Activated naive CD8-positive, alpha-beta T cell treated with anti-CD3 and anti-CD28 coated beads, Interleukin-2, amount 50 U/mL, for 16 hours (primary cell): ENCODE data around the gene DGCR6L.
"Not testable (repeated sequence)": the region's sequence is repeated elsewhere in the genome, so short reads cannot be mapped to it uniquely, and the experiment has no call there.

Source experiments
- DNase-seq: peaks from one replicate; pipeline ENCODE4 v3.0.0-alpha.2; 2020; ENCODE audit warnings: low read depth, low spot score

The DGCR6L gene

DNA sequence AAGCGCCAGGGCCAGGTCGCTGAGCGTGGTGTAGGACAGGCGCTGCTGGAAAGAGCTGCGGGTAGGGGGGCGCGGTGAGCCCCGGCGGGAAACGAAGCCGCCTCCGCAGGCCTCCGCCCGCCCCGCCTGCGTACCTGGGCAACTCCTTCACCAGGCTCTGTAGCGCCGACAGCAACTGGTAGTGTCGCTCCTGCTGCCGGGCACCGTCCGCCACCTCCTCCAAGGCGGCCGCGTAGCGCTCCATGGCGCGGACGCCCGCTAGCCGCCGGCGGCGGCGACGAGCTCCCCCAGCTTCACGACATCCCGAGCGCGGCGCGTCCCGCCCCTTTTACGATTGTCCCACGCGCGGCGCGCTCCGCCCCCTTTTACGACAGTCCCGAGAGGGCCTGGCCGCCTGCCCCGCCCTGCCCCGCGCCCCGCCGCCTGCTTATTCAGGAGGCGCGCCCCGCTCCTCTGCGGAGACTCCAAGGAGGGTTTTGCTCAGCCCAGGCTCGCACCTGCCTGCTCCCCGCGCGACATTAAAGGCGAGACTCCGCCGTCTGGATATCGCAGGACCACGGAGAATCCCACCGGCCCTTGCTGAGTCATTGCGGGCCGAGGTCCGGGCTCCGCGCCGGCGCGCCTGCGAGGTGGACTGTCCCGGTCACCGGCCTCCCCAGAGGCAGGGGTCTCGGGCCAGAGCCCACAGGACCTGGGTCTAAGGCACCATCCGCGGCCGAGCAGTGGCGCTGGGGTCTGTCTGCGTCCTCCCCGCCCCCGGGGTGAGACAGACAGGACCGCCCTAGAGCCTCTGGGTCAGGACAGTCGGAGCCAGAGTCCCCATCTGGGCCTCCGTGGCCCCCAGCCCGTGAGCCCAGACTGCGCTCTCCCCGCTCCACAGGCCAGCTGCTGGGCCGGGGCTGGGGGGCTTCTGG, at the start of gene DGCR6L:
Gene DGCR6L (minus strand): TSS at position 316 of the 914 bp plus-strand sequence. CDS start 72 bp downstream, at position 244.
- peak; percentile 93 for DNase-seq

DNA sequence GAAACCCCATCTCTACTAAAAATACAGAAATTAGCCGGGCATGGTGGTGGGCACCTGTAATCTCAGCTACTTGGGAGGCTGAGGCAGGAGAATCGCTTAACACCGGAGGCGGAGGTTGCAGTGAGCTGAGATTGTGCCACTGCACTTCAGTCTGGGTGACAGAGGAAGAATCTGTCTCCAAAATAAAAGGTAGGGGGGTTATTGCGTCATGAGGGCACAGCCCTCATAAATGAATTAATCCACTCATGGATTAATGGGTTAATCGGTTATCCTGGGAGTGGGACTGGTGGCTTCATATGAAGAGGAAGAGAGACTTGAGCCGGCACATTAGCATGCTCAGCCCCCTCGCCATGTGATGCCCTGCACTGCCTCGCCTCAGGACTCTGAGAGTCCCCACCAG, 49.0 kb upstream of the DGCR6L start:
- not testable (repeated sequence) for DNase-seq

- not testable (repeated sequence) for DNase-seq
These were observed 47.0 kb upstream of the DGCR6L start for GRCh38 chr22:20366841-20367240.

- not testable (repeated sequence) for DNase-seq
These were observed 44.7 kb upstream of the DGCR6L start for GRCh38 chr22:20364335-20365260.

DNA sequence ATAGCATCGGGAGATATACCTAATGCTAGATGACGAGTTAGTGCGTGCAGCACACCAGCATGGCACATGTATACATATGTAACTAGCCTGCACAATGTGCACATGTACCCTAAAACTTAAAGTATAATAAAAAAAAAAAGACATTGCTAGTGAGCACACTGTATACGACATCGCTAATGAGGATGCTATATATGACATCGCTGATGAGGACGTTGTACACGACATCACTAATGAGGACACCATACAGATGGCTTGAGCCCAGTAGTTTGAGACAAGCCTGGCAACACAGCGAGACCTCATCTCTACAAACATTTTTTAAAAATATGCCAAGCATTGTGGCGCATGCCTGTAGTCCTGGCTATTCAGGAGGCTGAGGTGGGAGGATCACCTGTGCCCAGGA, 42.5 kb upstream of the DGCR6L start:
- not testable (repeated sequence) for DNase-seq

GRCh38 chr22:20361752-20362229, 41.9 kb upstream of the DGCR6L start:
- not testable (repeated sequence) for DNase-seq

- not testable (repeated sequence) for DNase-seq
These were observed 41.2 kb upstream of the DGCR6L start for GRCh38 chr22:20360866-20361751.

DNA sequence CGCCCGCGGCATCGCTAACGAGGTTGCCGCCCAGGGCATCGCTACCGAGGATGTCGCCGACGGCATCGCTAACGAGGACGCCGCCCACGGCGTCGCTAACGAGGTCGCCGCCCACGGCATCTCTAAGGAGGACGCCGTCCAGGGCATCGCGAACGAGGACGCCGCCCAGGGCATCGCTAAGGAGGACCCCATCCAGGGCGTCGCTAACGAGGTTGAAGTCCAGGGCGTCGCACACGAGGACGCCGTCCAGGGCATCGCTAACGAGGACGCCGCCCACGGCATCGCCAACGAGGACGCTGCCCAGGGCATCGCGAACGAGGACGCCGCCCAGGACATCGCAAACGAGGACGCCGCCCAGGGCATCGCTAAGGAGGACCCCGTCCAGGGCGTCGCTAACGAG, 40.4 kb upstream of the DGCR6L start:
- not testable (repeated sequence) for DNase-seq

DNA sequence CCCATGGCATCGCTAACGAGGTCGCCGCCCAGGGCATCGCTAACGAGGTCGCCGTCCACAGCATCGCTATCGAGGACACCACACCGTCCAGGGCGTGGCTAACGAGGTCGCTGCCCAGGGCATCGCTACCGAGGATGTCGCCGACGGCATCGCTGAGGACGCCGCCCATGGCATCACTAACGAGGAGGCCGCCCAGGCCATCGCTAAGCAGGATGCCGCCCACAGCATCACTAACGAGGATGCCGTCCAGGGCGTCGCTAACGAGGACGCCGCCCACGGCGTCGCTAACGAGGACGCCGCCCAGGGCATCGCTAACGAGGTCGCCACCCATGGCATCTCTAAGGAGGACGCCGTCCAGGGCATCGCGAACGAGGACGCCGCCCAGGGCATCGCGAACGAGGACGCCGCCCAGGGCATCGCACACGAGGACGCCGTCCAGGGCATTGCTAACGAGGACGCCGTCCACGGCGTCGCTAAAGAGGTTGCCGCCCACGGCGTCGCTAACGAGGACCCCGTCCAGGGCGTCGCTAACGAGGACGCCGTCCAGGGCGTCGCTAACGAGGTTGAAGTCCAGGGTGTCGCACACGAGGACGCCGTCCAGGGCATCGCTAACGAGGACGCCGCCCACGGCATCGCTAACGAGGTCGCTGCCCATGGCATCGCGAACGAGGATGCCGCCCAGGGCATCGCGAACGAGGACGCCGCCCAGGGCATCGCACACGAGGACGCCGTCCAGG, 38.8 kb upstream of the DGCR6L start:
- not testable (repeated sequence) for DNase-seq

DNA sequence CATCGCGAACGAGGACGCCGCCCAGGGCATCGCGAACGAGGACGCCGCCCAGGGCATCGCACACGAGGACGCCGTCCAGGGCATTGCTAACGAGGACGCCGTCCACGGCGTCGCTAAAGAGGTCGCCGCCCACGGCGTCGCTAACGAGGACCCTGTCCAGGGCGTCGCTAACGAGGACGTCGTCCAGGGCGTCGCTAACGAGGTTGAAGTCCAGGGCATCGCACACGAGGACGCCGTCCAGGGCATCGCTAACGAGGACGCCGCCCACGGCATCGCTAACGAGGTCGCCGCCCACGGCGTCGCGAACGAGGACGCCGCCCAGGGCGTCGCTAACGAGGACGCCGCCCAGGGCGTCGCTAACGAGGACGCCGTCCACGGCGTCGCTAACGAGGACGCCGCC, 38.1 kb upstream of the DGCR6L start:
- not testable (repeated sequence) for DNase-seq

DNA sequence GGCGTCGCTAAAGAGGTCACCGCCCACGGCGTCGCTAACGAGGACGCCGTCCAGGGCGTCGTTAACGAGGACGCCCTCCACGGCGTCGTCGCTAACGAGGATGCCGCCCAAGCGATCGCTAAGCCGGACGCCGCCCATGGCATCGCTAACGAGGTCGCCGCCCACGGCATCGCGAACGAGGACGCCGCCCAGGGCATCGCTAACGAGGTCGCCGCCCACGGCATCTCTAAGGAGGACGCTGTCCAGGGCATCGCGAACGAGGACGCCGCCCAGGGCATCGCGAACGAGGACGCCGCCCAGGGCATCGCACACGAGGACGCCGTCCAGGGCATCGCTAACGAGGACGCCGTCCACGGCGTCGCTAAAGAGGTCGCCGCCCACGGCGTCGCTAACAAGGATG, 37.0 kb upstream of the DGCR6L start:
- not testable (repeated sequence) for DNase-seq

GRCh38 chr22:20355939-20356636, 36.2 kb upstream of the DGCR6L start:
- DNase-seq, result not testable (repeated sequence)

DNA sequence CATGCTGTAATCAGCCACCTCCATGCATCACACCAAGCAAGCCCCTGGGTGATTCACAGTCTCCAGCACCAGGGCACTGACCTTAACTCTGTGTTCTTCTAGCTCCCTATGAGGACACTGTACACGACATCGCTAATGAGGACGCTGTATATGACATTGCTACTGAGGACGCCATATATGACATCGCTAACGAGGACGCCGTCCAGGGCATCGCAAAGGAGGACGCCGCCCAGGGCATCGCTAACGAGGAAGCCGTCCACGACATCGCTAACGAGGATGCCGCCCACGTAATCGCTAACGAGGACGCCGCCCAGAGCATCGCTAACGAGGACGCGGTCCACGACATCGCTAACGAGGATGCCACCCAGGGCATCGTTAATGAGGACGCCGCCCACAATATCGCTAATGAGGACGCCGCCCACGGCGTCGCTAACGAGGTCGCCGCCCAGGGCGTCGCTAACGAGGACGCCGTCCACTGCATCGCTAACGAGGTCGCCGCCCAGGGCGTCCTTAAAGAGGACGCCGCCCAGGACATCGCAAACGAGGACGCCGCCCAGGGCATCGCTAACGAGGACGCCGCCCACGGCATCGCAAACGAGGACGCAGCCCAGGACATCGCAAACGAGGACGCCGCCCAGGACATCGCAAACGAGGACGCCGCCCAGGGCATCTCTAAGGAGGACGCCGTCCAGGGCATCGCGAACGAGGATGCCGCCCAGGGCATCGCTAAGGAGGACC, 34.5 kb upstream of the DGCR6L start:
- DNase-seq, result no peak

DNA sequence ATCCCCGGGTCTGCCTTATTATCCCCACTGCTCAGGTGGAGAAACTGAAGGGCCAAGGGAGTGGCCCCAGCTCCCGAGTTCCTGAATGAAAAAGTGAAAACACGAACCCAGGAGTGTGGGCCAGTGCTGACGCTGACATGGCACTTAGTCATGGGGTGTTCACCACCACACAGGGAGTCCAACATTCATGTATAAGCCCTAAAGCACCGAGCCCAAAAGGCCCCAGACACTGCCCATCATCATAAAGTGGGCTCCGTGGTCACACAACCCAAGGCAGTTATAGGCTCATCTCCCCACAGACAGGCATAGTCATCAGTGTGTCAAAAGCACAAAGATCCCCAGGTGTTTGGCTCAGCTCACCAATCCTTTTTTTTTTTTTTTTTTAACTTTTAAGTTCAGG, 32.7 kb upstream of the DGCR6L start:
- not testable (repeated sequence) for DNase-seq

GRCh38 chr22:20346553-20346952, 26.7 kb upstream of the DGCR6L start:
- not testable (repeated sequence) for DNase-seq

DNA sequence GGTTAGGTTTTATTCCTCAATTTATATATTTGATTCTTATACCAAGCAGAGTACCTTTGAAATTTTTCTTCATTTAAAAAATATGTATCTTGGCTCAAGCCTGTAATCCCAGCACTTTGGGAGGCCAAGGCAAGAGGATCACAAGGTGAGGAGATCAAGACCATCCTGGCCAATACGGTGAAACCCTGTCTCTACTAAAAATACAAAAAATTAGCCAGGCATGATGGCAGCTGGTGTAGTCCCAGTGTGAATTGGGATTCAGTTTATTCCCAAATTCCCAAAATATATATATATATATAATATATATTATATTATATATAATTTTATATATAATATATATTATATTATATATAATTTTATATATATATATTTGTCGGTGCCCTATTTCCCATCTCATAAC, 18.4 kb upstream of the DGCR6L start:
- DNase-seq, result not testable (repeated sequence)

DNA sequence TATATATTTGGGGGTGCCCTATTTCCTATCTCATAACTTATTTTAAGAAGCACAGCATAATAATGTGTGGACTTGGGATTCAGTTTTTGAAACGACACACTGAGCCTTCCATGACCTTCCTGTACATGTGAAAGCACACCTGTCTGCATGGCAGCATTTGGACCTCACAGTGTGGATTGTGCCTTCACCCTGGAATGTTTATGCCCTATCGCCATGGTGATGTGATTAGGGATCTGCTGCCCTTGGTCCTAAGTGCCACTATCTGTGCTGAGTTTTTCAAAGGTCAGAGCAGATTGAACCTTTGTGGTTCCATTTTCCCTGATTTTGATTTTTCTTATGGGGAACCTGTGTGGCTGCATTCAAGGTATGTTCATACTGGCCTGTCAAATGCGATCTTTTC, 17.9 kb upstream of the DGCR6L start:
- DNase-seq, result not testable (repeated sequence)

DNA sequence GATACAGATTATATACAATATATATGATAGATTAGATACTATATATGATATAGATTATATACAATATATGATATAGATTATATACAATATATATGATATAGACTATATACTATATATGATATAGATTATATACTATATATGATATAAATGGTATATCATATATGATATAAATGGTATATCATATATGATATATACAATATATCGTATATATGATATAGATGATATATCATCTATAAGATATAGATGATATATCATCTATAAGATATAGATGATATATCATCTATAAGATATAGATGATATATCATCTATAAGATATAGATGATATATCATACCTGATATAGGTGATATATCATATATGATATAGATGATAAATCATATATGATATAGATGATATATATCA, 16.7 kb upstream of the DGCR6L start:
- not testable (repeated sequence) for DNase-seq

DNA sequence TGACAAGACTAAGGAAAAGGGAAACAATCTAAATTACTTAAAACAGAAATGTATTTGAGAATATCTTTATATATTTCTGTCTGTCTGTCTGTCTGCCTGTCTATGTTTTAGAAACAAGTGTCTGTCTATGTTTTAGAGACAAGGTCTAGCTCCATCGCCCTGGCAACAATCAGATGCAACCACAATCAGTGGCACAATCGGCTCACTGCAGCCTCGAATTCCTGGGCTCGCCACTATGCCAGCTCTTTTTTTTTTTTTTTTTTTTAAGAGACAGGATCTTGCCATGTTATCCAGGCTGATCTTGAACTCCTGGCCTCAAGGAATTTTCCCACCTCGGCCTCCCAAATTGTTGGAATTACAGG, 8.7 kb upstream of the DGCR6L start:
- DNase-seq, result not testable (repeated sequence)
